Renal cortical epithelial cell (primary cell): Measurements from ENCODE around the gene GPR176. TPM values are rescaled to one million over a fixed set of nuclear protein-coding genes. Genes with fewer than 3 reads are reported as not detected.

Experiments used
- DNase-seq: peaks from one replicate; pipeline ENCODE4 v3.0.0-alpha.2; 2011; ENCODE audit warnings: low read depth
- total RNA-seq: library from RNA; depleted of rRNA; stranded (reverse); fragments of >200 nt; gene quantifications from 2 replicates; pipeline ENCODE4 v1.2.3, GENCODE V29; 2014

GPR176 gene
- total RNA-seq, 1 donor from 2014 or later = 48.8 TPM

- no peak for DNase-seq
These were observed 30.5 kb downstream of the GPR176 start for GRCh38 chr15:39889601-39890000.

DNA sequence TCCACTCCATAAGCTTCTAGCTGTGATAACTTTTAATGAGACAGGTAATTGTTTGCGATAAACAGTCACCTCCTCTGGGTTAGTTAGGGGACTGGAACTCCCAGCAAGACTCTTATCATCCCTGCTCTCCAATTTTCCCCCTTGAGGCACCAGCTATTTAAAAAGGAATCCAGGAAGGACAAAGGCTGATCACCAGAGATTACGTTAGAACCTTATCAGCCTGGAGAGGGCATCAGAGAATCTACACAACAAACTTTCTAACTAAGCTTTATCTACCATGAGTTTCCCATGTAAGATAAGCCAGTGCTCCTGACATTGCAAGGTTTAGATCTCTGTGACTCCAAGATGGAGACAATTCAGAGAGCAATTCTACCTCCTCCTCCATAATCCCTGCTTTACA is 31.3 kb downstream of the GPR176 start:
- no peak for DNase-seq

GRCh38 chr15:39888243-39888642 is 31.8 kb downstream of the GPR176 start:
- DNase-seq = no peak

- DNase-seq = peak; percentile 69
These were observed 32.2 kb downstream of the GPR176 start for GRCh38 chr15:39887832-39888231.

DNA sequence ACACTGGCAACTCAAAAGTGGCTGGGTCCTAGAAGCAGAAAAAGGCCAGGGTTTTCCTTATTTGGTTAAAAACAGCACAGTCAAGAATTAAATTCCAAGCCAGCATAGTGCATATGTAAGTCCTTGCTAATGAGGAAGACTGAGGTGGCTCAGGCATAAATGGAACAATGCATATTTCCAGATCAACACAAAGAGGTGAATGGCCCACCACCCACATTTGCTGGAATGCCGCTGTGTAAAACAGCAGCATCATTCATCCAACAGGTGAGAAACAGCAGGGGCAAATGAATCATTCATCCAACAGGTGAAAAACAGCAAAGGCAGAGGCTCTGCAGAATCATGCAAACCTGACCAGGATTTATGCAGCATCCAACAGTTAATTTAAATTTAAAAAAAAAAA is 32.9 kb downstream of the GPR176 start:
- no peak for DNase-seq

GRCh38 chr15:39886418-39886817 is 33.6 kb downstream of the GPR176 start:
- DNase-seq = peak; percentile 67

- peak; percentile 34 for DNase-seq
These were observed 34.8 kb downstream of the GPR176 start for GRCh38 chr15:39885099-39885777.

DNA sequence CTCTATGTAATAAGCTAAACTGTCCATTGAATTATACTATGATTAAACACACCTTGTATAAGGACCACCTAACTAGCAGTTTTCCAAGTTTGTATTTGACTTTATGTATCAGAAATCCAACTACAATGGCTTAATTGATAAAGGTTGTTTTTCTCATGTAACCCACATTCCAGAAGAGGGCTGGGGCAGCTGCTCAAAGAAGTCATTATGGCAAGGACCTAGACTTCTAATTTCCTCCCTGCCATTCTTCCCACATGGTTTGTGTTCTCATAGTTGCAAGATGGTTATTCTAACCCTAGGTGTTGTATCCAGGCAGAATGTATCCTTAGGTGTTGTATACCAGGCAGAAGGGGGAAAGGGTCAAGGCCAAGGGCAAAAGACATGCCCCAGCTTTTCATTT is 35.7 kb downstream of the GPR176 start:
- no peak for DNase-seq

GRCh38 chr15:39882602-39883001 is 37.5 kb downstream of the GPR176 start:
- no peak for DNase-seq

DNA sequence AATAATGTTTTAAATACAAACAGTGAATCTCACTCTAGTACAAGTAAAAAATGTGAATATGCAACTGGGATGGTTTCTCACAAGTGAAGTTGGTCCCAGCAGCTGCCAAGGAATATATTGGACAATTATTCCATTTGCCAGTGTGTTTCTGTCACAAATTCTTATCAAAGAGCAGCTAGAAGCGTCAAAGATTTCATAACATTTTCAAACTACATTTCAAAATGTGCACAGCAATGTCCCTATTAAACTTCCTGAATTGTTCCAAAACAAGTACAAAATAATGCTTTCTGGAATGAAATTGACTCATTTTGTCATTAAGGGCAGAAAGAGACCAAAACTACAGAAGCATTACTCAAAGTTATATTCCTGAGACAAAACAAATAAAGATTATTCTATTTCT is 38.3 kb downstream of the GPR176 start:
- DNase-seq = no peak

DNA sequence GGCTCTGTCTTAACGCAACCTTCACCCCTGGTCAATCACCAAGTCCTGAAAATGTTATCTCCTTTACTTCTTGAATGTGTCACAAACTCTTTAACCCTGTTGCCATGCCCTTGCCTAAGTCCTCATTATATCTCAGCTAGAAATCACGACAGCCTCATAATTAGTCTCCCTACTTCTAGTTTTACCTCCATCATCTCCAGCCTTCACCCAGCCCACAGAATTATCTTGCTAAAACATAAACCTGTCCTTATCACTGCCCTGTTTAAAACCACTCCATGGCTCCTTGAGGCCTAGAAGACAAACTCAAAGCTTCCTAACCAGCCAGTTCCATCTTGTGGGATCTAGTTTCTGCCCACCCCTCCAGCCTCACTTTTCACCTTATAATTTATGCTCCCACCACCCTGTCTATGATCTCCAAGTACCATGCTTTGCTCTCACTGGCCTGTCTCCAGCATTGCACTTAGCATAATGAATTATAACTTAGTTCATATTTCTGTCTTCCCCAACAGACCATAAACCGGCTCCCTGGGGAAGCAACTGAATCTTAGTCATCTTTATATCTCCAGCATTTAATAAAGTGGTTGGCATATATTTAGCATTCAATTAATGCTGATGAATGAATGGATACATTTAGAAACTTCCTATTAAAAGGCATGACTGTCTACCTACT is 39.2 kb downstream of the GPR176 start:
- DNase-seq = no peak

GRCh38 chr15:39878406-39878785 is 41.7 kb downstream of the GPR176 start:
- DNase-seq = no peak

DNA sequence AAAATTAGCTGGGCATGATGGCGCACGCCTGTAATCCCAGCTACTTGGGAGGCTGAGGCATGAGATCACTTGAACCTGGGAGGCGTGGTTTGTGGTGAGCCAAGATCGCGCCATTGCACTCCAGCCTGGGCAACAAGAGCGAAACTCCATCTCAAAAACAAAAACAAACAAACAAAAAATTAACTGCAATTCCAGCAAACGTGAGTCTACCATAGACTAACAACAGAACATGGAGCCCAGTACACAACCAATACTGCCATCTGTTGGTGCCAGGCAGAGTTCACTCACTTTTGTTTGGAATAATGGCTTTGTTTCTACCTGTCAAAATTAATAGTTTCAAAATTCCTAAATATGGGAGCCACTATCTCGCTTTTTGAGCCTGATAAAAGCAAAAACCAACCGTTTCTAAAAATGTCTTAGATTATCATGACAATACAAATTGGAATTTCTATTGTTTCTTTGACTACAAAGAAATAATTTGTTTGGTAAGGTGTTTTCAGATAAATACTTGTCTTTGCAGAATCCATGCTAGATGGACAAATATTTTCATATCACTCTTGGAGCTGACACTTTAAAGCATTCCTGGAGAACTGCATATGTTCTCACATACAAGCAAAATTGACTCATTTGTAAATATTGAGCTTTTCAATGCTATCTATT is 45.0 kb downstream of the GPR176 start:
- DNase-seq = peak; percentile 41

- DNase-seq = no peak
These were observed 46.1 kb downstream of the GPR176 start for GRCh38 chr15:39873978-39874377.

DNA sequence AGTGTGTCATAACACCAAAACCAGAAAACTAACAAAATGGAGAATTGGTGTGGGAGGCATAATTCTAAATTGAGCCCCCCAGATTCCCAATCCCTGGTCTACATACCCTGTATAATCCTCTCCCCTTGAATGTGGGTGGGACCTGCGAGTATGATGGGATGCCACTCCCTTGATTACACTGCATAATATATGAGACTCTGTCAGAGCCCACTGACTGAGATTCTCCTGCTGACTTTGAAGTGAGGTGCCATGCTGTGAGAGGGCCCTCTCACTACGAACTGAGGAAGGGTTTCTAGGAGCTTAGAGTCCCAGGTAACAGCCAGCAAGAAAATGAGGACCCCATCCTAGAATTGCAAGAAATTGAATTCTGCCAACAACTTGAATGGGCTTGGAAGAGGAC is 49.5 kb downstream of the GPR176 start:
- no peak for DNase-seq

DNA sequence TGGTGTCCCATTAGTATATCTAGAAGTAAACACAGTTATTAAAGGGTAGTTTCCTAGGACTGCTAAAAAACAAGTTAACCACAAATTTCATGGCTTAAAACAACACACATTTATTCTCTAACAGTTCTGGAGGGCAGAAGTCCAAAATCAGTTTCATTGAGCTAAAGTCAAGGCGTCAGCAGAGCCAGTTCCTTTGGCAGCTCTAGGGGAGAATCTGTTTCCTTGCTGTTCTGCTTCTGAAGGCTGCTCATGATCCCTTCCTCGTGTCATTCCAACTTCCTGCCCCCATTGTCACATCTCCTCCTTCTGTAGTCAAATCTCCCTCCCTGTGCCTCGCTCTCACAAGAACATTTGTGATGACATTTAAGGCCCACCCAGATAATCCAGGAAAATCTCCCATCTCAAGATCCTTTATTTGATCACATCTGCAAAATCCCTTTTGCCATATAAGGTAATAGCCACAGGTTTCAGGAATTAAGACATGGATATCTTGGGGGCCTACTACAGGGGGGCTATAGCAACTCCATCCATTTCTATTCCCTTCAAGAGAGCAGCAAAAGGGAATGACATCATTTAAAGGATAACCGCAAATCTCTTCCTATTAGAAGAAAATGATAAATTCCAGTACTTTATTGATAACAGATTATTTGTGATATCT is 50.1 kb downstream of the GPR176 start:
- DNase-seq = no peak

DNA sequence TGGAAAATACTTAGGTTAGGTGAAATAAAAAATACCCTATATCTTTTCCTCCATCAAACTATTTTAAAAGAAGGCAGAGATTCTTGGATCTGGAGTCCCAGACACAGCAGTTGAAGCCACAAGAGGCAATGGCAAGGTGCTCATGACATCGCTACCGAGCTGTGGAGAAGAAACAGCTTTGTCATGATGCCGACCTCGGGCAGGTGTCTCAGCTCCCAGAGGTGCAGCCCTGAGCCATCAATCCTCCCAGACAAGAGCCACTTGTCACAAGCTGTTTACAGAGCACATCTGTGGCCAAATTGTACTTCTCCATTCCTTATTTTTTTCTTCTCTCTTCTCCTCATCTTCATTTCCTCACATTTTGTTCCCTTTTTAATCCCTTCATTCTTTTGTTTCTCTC is 50.8 kb downstream of the GPR176 start:
- DNase-seq = no peak

- no peak for DNase-seq
These were observed 51.7 kb downstream of the GPR176 start for GRCh38 chr15:39868396-39868795.

DNA sequence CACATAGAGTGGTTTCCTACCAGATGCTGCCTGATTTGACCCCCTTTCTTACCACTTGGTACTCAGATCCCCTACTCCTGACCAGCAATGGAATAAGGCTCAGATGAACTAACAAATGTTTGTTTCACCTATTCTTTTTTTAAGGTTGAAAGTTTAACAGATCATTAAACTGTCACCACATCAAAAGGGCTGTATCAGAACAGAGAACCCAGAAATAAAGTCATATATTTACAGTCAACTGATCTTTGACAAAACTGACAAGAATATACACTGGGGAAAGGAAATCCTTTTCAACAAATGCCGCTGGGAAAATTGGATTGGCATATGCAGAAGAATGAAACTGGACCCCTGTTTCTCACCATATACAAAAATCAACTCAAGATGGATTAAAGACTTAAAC is 56.0 kb downstream of the GPR176 start:
- no peak for DNase-seq

DNA sequence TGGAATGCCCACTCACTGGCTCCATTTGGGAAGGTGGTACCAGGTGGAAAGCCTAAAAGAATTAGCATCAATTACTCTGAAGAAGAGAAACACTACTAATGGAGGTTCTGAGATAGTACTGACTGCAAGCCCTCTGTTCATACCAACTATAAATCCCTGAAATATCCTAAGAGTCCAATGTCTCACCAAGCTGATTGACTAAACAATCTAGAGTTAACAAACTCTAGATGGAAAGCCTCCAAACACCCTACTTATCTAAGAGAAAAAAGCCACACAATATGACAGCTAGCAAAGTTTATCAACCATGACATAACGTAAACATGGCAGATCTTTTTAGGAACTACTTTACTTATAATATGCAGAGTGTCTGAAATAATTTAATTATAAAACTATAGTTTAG is 59.2 kb downstream of the GPR176 start:
- DNase-seq = no peak

GRCh38 chr15:39860200-39860599 is 59.9 kb downstream of the GPR176 start:
- DNase-seq = peak; percentile 93

GRCh38 chr15:39859636-39860035 is 60.4 kb downstream of the GPR176 start:
- DNase-seq = no peak

- DNase-seq = no peak
These were observed 62.9 kb downstream of the GPR176 start for GRCh38 chr15:39857132-39857531.
